Measurements from ENCODE around the gene NR2F2.

Gene NR2F2

GRCh38 chr15:96348112-96349027, 17.9 kb downstream of the NR2F2 start:
- in situ Hi-C loops (cut with HindIII; ENCODE audit: low sequenced_read_pairs), result loop anchor here (25.0 kb wide), 2 partner anchors 889 to 1686 kb away; no protein-coding TSS in a partner anchor
- no peak overlapping the region for H3K4me3 ChIP-seq (ENCODE audit: low read depth, low read length)
- TF ChIP-seq, protein P1, sequence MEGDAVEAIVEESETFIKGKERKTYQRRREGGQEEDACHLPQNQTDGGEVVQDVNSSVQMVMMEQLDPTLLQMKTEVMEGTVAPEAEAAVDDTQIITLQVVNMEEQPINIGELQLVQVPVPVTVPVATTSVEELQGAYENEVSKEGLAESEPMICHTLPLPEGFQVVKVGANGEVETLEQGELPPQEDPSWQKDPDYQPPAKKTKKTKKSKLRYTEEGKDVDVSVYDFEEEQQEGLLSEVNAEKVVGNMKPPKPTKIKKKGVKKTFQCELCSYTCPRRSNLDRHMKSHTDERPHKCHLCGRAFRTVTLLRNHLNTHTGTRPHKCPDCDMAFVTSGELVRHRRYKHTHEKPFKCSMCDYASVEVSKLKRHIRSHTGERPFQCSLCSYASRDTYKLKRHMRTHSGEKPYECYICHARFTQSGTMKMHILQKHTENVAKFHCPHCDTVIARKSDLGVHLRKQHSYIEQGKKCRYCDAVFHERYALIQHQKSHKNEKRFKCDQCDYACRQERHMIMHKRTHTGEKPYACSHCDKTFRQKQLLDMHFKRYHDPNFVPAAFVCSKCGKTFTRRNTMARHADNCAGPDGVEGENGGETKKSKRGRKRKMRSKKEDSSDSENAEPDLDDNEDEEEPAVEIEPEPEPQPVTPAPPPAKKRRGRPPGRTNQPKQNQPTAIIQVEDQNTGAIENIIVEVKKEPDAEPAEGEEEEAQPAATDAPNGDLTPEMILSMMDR (IDR thresholded peaks at IDR 0.05; ENCODE audit: low read depth, low read length, missing control alignments), result no peak
- no peak for DNase-seq (ENCODE audit: low read depth)

- TF ChIP-seq, protein P1 (IDR thresholded peaks at IDR 0.05; ENCODE audit: low read depth, low read length, missing control alignments), result no peak
- no peak for DNase-seq (ENCODE audit: low read depth)
- H3K4me3 ChIP-seq (ENCODE audit: low read depth, low read length), result no peak overlapping the region
- in situ Hi-C loops (cut with HindIII; ENCODE audit: low sequenced_read_pairs), result loop anchor here (25.0 kb wide), 2 partner anchors 888 to 1687 kb away; no protein-coding TSS in a partner anchor
These were observed 18.7 kb downstream of the NR2F2 start for GRCh38 chr15:96349034-96349856.

- no peak for DNase-seq (ENCODE audit: low read depth)
- TF ChIP-seq, protein P1 (IDR thresholded peaks at IDR 0.05; ENCODE audit: low read depth, low read length, missing control alignments), result no peak
- in situ Hi-C loops (cut with HindIII; ENCODE audit: low sequenced_read_pairs), result loop anchor here (25.0 kb wide), 2 partner anchors 887 to 1688 kb away; no protein-coding TSS in a partner anchor
- no peak overlapping the region for H3K4me3 ChIP-seq (ENCODE audit: low read depth, low read length)
These were observed 19.6 kb downstream of the NR2F2 start for GRCh38 chr15:96349857-96350720.

DNA sequence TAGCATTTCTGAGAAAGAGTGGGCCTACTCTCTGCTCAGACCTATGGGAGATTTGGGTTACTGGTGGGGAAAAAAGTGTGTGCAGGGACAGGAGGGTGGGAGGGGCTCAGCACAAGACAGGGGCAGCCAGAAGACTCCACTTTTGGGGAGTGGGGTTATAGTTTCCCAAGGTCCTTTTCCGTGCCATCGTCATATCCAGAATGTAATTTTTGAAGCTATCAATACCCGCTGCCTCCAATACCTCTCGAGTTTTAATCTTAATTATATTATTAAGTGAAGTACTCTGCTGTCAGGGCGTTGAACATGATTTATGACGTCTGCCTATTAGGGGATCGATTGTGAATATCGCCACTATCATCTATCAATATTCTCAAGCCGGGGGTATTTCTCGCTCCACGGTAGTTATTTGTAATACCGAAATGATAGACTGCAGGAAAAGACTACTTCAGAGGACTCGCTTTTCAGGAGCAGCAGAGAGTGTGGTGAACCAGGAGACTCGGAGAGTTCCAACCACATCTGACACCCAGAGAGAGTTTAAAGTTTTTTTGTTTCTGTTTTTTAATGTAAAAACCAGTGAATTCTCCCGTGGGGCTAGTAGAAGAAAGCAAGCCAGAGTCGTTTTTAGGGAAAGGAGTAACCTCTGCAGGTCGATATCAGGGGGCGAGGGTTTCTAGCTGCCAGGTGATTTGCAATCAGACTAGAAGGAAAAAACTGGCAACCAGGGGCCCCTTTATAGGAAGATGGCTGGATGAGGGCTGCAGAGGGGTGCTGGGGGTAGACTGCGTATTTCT, 20.6 kb downstream of the NR2F2 start:
- in situ Hi-C loops (cut with HindIII; ENCODE audit: low sequenced_read_pairs), result no loop called here
- no peak for DNase-seq (ENCODE audit: low read depth)
- H3K4me3 ChIP-seq (ENCODE audit: low read depth, low read length), result no peak overlapping the region
- TF ChIP-seq, protein P1 (IDR thresholded peaks at IDR 0.05; ENCODE audit: low read depth, low read length, missing control alignments), result no peak

- TF ChIP-seq, protein P1 (IDR thresholded peaks at IDR 0.05; ENCODE audit: low read depth, low read length, missing control alignments), result no peak
- in situ Hi-C loops (cut with HindIII; ENCODE audit: low sequenced_read_pairs), result no loop called here
- no peak for DNase-seq (ENCODE audit: low read depth)
- no peak overlapping the region for H3K4me3 ChIP-seq (ENCODE audit: low read depth, low read length)
These were observed 21.5 kb downstream of the NR2F2 start for GRCh38 chr15:96351761-96352603.

Data from astrocyte of the cerebellum (primary cell).